Activated T-cell treated with anti-CD3 and anti-CD28 coated beads, Interleukin-2, amount 50 U/mL, for 72 hours (primary cell): ENCODE measurements around the gene TMED4. TPM values are rescaled to one million over a fixed set of nuclear protein-coding genes. Genes with fewer than 3 reads are reported as not detected.

Experiments used
- ATAC-seq, 2 donors: fragments of 150-1000 bp; cut with Tn5 transposase; replicated peaks in 1 of 2; 2 replicates each; pipeline ENCODE4 v1.10.0; 2021; ENCODE audit warnings: moderate library complexity in 2 of 2, mild to moderate bottlenecking in 1 of 2
- DNase-seq, 2 donors: peaks; one replicate each; pipeline ENCODE4 v3.0.0; 2021 to 2022; ENCODE audit warnings: mixed read lengths in 1 of 2
- H3K27ac Mint-ChIP-seq: one replicate; pipeline ENCODE4 v1.8.0; 2022; ENCODE audit warnings: mild to moderate bottlenecking, moderate library complexity, mixed read lengths
- H3K27me3 Mint-ChIP-seq: one replicate; pipeline ENCODE4 v1.8.0; 2022; ENCODE audit warnings: low read depth, mixed read lengths
- H3K36me3 Mint-ChIP-seq, 2 donors: one replicate each; pipeline ENCODE4 v1.8.0; 2022; ENCODE audit warnings: mixed read lengths in 2 of 2, mild to moderate bottlenecking in 1 of 2; ENCODE audit not compliant: insufficient read depth in 2 of 2
- H3K4me1 Mint-ChIP-seq: one replicate; pipeline ENCODE4 v1.8.0; 2022; ENCODE audit warnings: low read depth, mixed read lengths
- H3K4me3 Mint-ChIP-seq, 2 donors: one replicate each; pipeline ENCODE4 v1.8.0; 2022; ENCODE audit warnings: mild to moderate bottlenecking in 2 of 2, mixed read lengths in 2 of 2, moderate library complexity in 2 of 2
- H3K9me3 Mint-ChIP-seq, 2 donors: one replicate each; pipeline ENCODE4 v1.8.0; 2022; ENCODE audit warnings: mixed read lengths in 2 of 2
- total RNA-seq, 2 donors: library from RNA; stranded (reverse); gene quantifications; one replicate each; pipeline ENCODE4 v1.2.3, GENCODE V29; 2022

The TMED4 gene
- total RNA-seq, 2 donors from 2014 or later, result 73.6 to 79.8 TPM

DNA sequence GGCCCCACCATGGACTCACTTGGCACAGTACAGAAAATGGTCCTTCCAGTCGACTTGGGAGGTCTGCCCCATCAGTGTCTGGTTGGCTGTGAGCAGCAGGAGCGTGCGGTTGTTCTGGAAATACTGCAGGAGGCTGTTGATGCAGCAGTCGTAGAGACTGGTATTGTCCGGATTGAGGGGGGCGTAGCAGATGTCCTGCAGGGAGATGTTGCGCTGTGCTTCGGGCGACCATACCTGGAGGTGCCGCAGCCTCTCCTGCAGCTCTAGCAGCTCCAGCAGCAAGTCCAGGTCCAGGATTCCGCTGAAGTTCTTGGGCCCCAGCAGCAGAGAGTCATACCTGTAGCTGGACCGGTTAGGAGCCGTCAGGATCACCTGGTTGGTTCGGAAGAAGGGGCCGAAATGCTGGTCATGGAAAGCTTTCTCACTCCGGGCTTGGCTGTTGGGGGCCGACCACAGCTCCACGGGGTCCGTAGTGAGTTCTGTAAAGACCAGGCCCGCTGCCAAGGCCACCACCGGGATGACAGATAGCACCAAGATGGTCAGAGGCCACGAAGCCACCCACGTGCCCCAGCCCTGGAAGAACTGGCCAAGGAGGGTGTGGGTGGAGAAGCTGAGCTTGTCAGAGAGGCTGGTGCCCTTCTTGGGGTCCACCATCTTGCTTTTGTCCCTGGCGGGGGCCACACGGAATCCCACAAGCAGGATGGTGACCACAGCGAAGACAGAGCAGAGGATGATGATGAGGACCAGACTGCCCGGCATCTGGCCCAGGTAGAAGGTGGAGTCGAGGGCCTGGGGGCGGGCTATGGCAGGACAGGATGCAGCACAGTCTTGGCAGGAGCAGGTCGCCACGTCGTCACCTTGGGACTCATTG, 43.0 kb downstream of the TMED4 start:
- no peak overlapping the region for H3K4me3 Mint-ChIP-seq
- no peaks in the 10 kb centered on the region for H3K9me3 Mint-ChIP-seq
- no peaks in the 10 kb centered on the region for H3K4me1 Mint-ChIP-seq
- no peaks in the 10 kb centered on the region for H3K27me3 Mint-ChIP-seq
- no peak overlapping the region for H3K27ac Mint-ChIP-seq
- DNase-seq (no peak), ATAC-seq (no peak)
- no peaks in the 10 kb centered on the region for H3K36me3 Mint-ChIP-seq

DNA sequence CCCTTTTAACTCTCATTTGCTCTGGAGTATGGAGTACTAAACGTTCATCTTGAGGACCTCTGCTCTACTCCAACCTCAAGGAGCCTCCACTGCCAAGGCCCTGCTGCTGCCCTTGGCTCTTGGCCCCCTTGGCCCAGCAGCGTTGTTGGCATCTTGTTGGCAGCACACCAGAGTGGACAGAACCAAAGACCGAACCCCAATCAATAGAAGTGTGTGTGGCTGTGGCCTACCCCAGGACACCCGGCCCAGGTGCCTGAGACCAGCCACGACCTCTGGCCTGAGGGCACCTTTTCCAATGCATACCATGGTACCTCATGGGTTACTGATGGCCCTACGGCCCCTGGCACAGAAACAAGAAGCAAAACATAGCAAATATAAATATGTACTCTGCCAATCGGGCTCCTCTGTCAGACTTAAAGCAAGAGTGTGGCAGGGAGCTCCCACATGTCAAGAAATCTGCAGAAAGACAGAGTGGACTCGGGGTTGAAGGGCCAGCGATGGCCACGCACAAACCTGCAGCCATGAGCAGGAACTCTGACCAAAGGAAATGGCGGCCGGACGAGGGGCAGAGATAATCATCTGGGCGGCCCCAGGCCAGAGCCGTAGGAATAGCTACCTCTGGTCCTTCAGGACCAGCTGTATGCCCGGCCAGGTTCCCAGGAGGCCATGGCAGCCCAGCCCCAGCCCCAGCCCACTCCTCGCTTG, 43.8 kb downstream of the TMED4 start:
- Mint-ChIP-seq H3K4me1 (no peaks in the 10 kb centered on the region), H3K27me3 (no peaks in the 10 kb centered on the region), H3K36me3 (no peaks in the 10 kb centered on the region), H3K27ac (no peak overlapping the region), H3K9me3 (no peaks in the 10 kb centered on the region), H3K4me3 (no peak overlapping the region)
- no peak for DNase-seq
- no peak for ATAC-seq

DNA sequence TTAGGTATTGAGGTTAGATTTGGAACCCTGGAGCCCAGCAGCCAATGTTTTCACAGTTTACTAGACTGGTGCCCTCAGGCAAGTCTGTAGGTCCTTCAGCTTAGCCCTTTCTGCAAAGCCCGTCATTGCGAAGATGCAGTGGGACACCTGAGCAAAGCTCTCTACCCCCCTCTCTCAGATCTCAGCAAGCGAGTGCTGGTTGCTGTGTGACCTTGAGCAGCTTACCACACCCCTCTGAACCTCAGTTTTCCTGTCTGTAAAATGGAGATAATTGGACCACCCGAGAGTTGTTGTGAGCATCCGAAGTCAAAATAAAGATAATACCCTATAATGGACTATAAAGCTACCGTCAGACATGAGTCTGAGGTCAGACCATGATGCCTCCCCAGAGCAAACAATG, 44.6 kb downstream of the TMED4 start:
- H3K27ac Mint-ChIP-seq, result no peak overlapping the region
- DNase-seq, result no peak

DNA sequence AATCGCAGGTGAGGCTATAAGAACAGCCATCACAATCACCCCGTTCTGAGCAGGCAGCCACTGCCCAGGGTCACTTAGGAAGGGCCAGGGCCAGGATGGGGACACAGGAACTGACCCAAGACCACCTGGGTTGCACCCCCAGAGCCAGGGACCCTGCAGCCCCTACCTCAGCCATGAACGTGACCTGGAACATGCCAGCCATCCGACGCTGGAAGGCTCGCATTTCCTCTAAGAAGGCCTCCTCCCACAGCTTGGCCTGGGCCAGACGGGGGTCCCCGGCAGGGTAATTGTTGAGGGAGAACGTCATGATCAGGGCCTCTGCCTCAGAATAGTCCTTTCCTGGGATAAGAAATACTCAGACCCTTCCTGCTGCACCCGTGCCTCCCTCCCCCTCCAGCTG, 45.9 kb downstream of the TMED4 start:
- Mint-ChIP-seq H3K27ac (no peak overlapping the region), H3K4me1 (no peaks in the 10 kb centered on the region)
- ATAC-seq, result no peak

More for the DNA sequence above, 44.6 kb downstream of the TMED4 start:
- H3K9me3 Mint-ChIP-seq, result no peaks in the 10 kb centered on the region
- no peaks in the 10 kb centered on the region for H3K36me3 Mint-ChIP-seq
- H3K4me3 Mint-ChIP-seq, result no peak overlapping the region
- no peak for ATAC-seq
- H3K4me1 Mint-ChIP-seq, result no peaks in the 10 kb centered on the region
- H3K27me3 Mint-ChIP-seq, result no peaks in the 10 kb centered on the region

DNA sequence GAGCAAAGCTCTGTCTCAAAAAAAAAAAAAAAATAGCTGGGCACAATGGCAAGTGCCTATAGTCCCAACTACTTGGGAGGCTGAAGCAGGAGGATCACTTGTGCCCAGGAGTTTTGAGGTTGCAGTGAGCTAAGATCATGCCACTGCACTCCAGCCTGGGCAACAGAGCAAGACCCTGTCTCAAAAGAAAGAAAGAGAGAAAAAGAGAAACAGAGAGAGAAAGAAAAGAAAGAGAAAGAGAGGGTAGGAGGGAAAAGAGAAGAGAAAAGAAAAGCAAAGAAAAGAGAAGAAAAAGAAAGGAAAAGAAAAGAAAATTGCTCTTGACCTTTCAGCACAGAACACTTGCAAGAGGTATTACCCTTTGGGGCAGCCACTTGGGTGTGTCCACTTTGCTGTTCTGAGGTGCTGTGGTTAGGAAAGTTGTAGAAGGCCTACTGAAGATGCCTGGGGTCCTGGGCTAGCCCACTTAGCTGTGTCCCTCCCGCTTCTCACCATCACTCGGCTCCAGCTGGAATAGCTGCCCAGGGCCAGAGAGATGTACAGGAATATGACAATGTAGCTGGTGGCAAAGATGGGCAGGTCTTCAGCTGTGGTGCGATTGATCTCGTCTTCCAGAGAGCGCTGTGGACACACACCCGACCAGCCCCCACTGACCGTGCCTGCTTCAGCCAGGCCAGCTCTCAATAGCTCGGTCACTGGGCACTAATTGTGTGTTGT, 46.5 kb downstream of the TMED4 start:
- no peak overlapping the region for H3K4me3 Mint-ChIP-seq
- ATAC-seq (no peak), DNase-seq (no peak)
- no peaks in the 10 kb centered on the region for H3K9me3 Mint-ChIP-seq
- no peaks in the 10 kb centered on the region for H3K27me3 Mint-ChIP-seq
- H3K4me1 Mint-ChIP-seq, result no peaks in the 10 kb centered on the region
- no peak overlapping the region for H3K27ac Mint-ChIP-seq
- H3K36me3 Mint-ChIP-seq, result no peaks in the 10 kb centered on the region

More for the DNA sequence above, 45.9 kb downstream of the TMED4 start:
- H3K36me3 Mint-ChIP-seq, result no peaks in the 10 kb centered on the region
- H3K4me3 Mint-ChIP-seq, result no peak overlapping the region
- no peaks in the 10 kb centered on the region for H3K9me3 Mint-ChIP-seq
- H3K27me3 Mint-ChIP-seq, result no peaks in the 10 kb centered on the region
- no peak for DNase-seq

DNA sequence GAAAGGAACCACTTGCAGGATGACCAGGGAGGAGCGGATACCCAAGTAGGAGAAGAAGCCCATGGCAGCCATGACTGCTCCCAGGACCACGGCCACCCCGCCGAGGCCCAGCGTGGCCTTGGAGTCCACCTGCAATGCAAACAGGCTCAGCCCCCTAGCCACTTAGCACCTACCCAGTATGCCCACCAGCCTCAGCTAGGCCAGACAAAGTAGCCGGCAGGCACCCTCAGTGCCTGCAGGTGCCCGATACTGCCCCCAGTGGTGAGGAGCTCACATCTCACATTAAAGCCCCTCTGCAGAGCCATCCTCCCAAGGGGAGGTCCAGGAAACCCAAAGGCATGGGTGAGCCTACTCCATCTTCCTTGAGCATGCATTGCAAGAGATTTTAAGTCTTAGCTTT, 47.5 kb downstream of the TMED4 start:
- Mint-ChIP-seq H3K27me3 (no peaks in the 10 kb centered on the region), H3K9me3 (no peaks in the 10 kb centered on the region), H3K27ac (no peak overlapping the region), H3K4me1 (no peaks in the 10 kb centered on the region), H3K4me3 (no peak overlapping the region), H3K36me3 (no peaks in the 10 kb centered on the region)
- DNase-seq (peak; percentile 58 to 65), ATAC-seq (peak; percentile 62 to 67)

DNA sequence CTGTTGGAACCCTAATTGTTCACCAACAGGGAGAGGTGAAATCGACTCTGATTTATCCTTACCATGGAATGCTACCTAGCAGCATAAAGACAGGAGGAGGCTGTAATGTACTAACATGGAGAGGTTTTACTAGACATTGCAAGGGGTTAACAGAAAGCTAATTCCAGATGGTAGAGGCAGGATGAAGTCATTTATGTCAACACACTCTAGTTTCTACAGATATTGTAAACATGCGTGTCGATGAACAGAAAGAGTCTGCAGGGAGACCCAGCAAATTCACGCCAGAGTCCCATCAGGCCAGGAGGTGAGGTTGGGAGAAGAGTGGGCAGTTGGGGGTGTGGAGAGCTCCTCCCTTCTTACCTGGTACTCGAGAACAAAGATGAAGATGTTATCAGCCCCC, 47.9 kb downstream of the TMED4 start:
- H3K4me1 Mint-ChIP-seq, result no peaks in the 10 kb centered on the region
- H3K36me3 Mint-ChIP-seq, result no peaks in the 10 kb centered on the region
- no peak overlapping the region for H3K4me3 Mint-ChIP-seq
- ATAC-seq, result no peak
- no peaks in the 10 kb centered on the region for H3K9me3 Mint-ChIP-seq
- DNase-seq, result no peak
- H3K27ac Mint-ChIP-seq, result no peak overlapping the region
- no peaks in the 10 kb centered on the region for H3K27me3 Mint-ChIP-seq

DNA sequence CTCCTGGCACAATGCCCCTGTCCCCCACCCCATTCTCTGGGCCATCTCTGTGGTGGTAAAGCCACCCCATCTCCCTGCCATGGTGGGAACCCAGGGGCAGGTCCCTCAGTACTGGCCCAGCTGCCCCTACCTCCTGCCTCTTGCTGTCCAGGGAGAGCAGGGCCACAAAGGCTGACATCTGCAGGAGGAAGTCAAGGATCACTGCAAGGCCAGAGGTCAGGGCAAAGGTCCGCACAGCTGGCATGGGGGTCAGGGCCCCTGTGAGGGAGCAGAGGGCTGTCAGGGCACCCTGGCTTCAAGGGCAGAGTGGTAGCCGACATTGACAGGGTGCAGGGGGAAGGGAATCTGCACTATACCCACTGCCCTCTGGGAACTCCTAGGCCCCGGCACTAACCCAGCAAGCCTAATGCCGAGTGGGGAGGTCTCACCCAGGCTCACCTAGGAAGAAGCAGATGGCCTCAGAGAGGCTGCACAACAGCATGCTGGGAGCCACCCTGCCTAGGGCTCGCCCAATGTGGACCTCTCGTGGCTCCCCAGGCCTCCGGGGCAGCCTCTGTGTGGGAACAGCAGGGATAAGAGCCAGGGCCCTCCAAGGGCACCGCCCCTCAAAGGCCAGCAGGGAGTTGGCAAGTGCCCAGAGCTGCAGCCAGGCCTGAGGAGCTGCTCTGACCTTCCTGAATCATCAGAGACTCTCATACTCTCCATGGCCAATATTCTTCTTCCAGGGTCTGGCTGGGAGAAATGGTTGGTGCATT, 48.6 kb downstream of the TMED4 start:
- Mint-ChIP-seq H3K4me3 (no peak overlapping the region), H3K27ac (no peak overlapping the region), H3K4me1 (no peaks in the 10 kb centered on the region), H3K36me3 (no peaks in the 10 kb centered on the region), H3K9me3 (peaks cover 0 to under 1% of the 10 kb centered on the region in 2 donors), H3K27me3 (no peaks in the 10 kb centered on the region)
- ATAC-seq, result no peak
- no peak for DNase-seq

DNA sequence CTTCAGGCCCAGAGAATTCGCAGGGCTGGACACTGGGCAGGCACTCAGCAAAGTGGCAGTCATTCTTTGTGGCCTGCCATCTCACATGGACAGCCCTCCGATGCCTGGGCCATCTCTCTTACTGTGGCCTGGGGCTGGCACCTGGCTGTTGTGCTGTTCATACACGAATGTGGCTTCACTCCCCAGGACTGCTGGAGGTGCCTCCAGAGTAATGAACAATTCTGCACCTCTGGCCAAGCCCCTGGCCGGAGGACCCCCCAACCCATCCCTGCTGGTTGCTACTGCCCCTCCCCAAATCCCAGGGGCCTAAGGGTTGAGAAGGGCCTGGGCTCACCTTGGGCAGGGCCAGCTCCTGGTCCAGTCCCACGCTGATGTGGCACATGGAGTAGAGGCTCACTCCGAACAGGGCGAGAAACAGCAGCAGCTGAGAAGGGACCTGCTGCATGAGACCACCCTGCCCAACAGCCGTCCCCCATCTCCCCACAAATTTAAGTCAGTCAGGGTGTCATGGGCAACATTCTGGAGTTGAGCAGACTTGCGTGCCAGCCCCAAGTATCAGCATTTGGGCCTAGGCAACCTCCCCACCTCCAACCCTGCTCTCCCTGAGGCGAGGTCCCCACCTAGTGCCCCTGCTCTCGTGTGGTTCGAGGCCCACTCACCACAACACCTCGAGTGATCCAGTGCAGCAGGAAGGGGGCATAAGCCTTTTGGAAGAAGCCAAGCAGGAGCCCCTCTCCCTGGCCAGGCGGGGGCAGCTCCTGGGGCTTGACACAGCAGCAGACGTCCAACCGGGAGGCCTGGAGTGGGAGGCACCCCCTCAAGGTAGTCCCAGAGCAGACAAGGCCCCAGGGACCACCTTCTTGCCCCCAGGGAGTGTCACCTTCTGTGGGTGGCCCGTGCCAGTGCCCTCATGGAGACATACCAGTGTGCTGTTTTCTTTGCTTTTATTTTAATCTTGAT, 50.3 kb downstream of the TMED4 start:
- H3K4me3 Mint-ChIP-seq, result no peak overlapping the region
- no peaks in the 10 kb centered on the region for H3K27me3 Mint-ChIP-seq
- H3K4me1 Mint-ChIP-seq, result no peaks in the 10 kb centered on the region
- H3K9me3 Mint-ChIP-seq, result peaks cover 0 to 2% of the 10 kb centered on the region in 2 donors
- no peak for DNase-seq
- no peaks in the 10 kb centered on the region for H3K36me3 Mint-ChIP-seq
- no peak overlapping the region for H3K27ac Mint-ChIP-seq
- no peak for ATAC-seq

DNA sequence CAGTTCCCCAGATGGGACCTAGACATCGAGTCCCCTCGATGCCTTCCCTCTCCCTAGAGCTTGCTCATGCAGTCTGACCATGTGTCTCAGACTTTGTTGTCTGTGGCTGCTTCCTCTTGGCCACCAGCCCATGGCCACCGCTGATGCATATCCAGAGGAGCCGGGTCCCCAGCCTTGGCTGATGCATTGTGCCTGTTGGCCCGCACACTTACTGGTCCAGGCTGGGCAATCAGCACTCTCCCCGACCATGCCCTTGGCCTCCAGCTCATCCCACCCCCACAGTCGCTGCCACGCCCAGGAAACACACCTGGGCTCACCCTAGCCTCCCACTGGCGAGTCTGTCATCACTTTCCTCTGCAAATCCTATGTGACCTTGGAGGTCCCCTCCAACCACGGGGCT, 51.0 kb downstream of the TMED4 start:
- no peak overlapping the region for H3K27ac Mint-ChIP-seq
- no peak for ATAC-seq

More for the DNA sequence above, 51.0 kb downstream of the TMED4 start:
- Mint-ChIP-seq H3K4me3 (no peak overlapping the region), H3K9me3 (peaks cover under 1 to 3% of the 10 kb centered on the region in 2 donors), H3K27me3 (no peaks in the 10 kb centered on the region), H3K4me1 (no peaks in the 10 kb centered on the region), H3K36me3 (peaks cover under 1% of the 10 kb centered on the region in 2 donors)
- no peak for DNase-seq
